ENCODE data around the gene PRDM16. TPM values are rescaled to one million over a fixed set of nuclear protein-coding genes. Genes with fewer than 3 reads are reported as not detected.

PRDM16 gene
- total RNA-seq, 1 experiment from 2014 or later: 1.6 TPM

GRCh38 chr1:3393024-3393986 lies 324.3 kb downstream of the PRDM16 start (continued):
- no peak for TF ChIP-seq ARID4B (CRISPR knock-in tag; IDR thresholded peaks at IDR 0.05; ENCODE audit: borderline replicate concordance)
- no peak for TF ChIP-seq TEAD1 (CRISPR knock-in tag; IDR thresholded peaks at IDR 0.05)
- TF ChIP-seq PREB (CRISPR knock-in tag; IDR thresholded peaks at IDR 0.05; ENCODE audit: borderline replicate concordance): no peak

- TF ChIP-seq ZBTB21 (CRISPR knock-in tag; IDR thresholded peaks at IDR 0.05; ENCODE audit: borderline replicate concordance) (no peak), ETV6 (CRISPR knock-in tag; IDR thresholded peaks at IDR 0.05) (no peak; the same call in 1 of the 2 replicates), ZNF219 (CRISPR knock-in tag; IDR thresholded peaks at IDR 0.05; ENCODE audit: borderline replicate concordance) (no peak), ZNF423 (CRISPR knock-in tag; IDR thresholded peaks at IDR 0.05) (no peak), FOXK1 (CRISPR knock-in tag; IDR thresholded peaks at IDR 0.05) (no peak), NFATC4 (CRISPR knock-in tag; IDR thresholded peaks at IDR 0.05) (no peak), ATF2 (CRISPR knock-in tag; IDR thresholded peaks at IDR 0.05; ENCODE audit: borderline replicate concordance, low read depth) (no peak), CTCF (IDR thresholded peaks at IDR 0.05) (no peak)
- ChIA-PET CTCF (interaction anchor here (1.3 kb wide), 1 partner anchor 30 kb away, joined by 3 read pairs; no protein-coding TSS in a partner anchor), POLR2A (no interaction called here)
- no peak for DNase-seq (ENCODE audit: low spot score)
- Mint-ChIP-seq H3K4me1 (peaks cover 24% of the 10 kb centered on the region), H3K9me3 (no peaks in the 10 kb centered on the region), H3K36me3 (no peaks in the 10 kb centered on the region), H3K4me3 (peak overlapping the region; percentile 57), H3K27me3 (ENCODE audit: low read depth) (peaks cover 64% of the 10 kb centered on the region), H3K27ac (no peak overlapping the region)
- ATAC-seq: peak; percentile 11; the same call in 1 of the 2 replicates
Observed at GRCh38 chr1:3393987-3394920, 325.3 kb downstream of the PRDM16 start.
